Tibial nerve (tissue), 4 donors: ENCODE measurements around the gene KCNT1.

Experiments
- EP300 ChIP-seq, 2 donors: sonication (generic); formaldehyde crosslinking; IDR thresholded peaks; one replicate each; pipeline ENCODE4 v1.6.1; 2017; ENCODE audit warnings: antibody characterized with exemption in 2 of 2, mild to moderate bottlenecking in 1 of 2
- TF ChIP-seq, protein P1 (sequence below), 5 experiments: fragments of 200-600 bp in 3 of 5; fragments of 450-650 bp in 2 of 5; sonication (generic) in 3 of 5; IDR thresholded peaks; one replicate each; pipeline ENCODE4 v1.5.1; 2016 to 2019; ENCODE audit warnings: antibody characterized with exemption in 5 of 5, mild to moderate bottlenecking in 3 of 5, moderate library complexity in 2 of 5

- TF ChIP-seq, protein P1, sequence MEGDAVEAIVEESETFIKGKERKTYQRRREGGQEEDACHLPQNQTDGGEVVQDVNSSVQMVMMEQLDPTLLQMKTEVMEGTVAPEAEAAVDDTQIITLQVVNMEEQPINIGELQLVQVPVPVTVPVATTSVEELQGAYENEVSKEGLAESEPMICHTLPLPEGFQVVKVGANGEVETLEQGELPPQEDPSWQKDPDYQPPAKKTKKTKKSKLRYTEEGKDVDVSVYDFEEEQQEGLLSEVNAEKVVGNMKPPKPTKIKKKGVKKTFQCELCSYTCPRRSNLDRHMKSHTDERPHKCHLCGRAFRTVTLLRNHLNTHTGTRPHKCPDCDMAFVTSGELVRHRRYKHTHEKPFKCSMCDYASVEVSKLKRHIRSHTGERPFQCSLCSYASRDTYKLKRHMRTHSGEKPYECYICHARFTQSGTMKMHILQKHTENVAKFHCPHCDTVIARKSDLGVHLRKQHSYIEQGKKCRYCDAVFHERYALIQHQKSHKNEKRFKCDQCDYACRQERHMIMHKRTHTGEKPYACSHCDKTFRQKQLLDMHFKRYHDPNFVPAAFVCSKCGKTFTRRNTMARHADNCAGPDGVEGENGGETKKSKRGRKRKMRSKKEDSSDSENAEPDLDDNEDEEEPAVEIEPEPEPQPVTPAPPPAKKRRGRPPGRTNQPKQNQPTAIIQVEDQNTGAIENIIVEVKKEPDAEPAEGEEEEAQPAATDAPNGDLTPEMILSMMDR (IDR thresholded peaks at IDR 0.05): no peak
- no peak for TF ChIP-seq EP300 (IDR thresholded peaks at IDR 0.05)
Measured at GRCh38 chr9:135762921-135763320, 60.9 kb downstream of the KCNT1 start.
